NT2/D1 (cell line): ENCODE results near the gene ADAM8.

Experiments
- DNase-seq: peaks from one replicate; pipeline ENCODE4 v3.0.0-alpha.2; 2011; ENCODE audit warnings: low read depth, low spot score
- H3K27me3 ChIP-seq: 2 replicates; pipeline ENCODE4 v1.6.0; 2011; ENCODE audit warnings: mild to moderate bottlenecking; ENCODE audit not compliant: insufficient read length, insufficient read depth
- H3K36me3 ChIP-seq: 2 replicates; pipeline ENCODE4 v1.6.1; 2011; ENCODE audit warnings: mild to moderate bottlenecking, low read length, mixed read lengths; ENCODE audit not compliant: insufficient read depth, insufficient read length
- H3K4me1 ChIP-seq: 2 replicates; pipeline ENCODE4 v1.5.1; 2011; ENCODE audit not compliant: insufficient read depth, insufficient read length
- H3K4me3 ChIP-seq: 2 replicates; pipeline ENCODE4 v1.5.1; 2011; ENCODE audit warnings: low read depth; ENCODE audit not compliant: insufficient read length
- H3K9ac ChIP-seq: 2 replicates; pipeline ENCODE4 v1.6.0; 2011; ENCODE audit warnings: low read depth; ENCODE audit not compliant: insufficient read length
- H3K9me3 ChIP-seq: 2 replicates; pipeline ENCODE4 v1.5.1; 2011; ENCODE audit warnings: mild to moderate bottlenecking, low read length; ENCODE audit not compliant: insufficient read depth
- SUZ12 ChIP-seq: IDR thresholded peaks from 2 replicates; pipeline ENCODE4 v1.6.1; 2011; ENCODE audit not compliant: insufficient read length, insufficient read depth; ENCODE audit errors: extremely low read depth
- YY1 ChIP-seq: IDR thresholded peaks from 2 replicates; pipeline ENCODE4 v1.6.1; 2011; ENCODE audit not compliant: insufficient read length, insufficient read depth
- ZNF274 ChIP-seq: IDR thresholded peaks from 2 replicates; pipeline ENCODE4 v1.6.1; 2011; ENCODE audit warnings: mild to moderate bottlenecking, low read depth, low read length

The ADAM8 gene

GRCh38 chr10:133312016-133312768 lies 35.5 kb upstream of the ADAM8 start:
- H3K4me1 ChIP-seq: peaks cover 10% of the 10 kb centered on the region
- H3K9ac ChIP-seq: no peak overlapping the region
- TF ChIP-seq ZNF274 (no peak), SUZ12 (no peak), YY1 (no peak)

GRCh38 chr10:133311570-133311969 lies 34.9 kb upstream of the ADAM8 start:
- H3K36me3 ChIP-seq: peaks cover 42% of the 10 kb centered on the region
- H3K4me3 ChIP-seq: no peak overlapping the region
- no peak overlapping the region for H3K9ac ChIP-seq
- H3K27me3 ChIP-seq: no peaks in the 10 kb centered on the region
- H3K4me1 ChIP-seq: peaks cover 10% of the 10 kb centered on the region
- no peak for DNase-seq
- H3K9me3 ChIP-seq: no peaks in the 10 kb centered on the region; the same call in 1 of the 2 replicates
- TF ChIP-seq SUZ12: no peak
- TF ChIP-seq YY1: no peak
- TF ChIP-seq ZNF274: no peak

More at GRCh38 chr10:133312016-133312768, 35.5 kb upstream of the ADAM8 start:
- H3K27me3 ChIP-seq: no peaks in the 10 kb centered on the region
- H3K9me3 ChIP-seq: no peaks in the 10 kb centered on the region; the same call in 1 of the 2 replicates
- H3K4me3 ChIP-seq: no peak overlapping the region
- DNase-seq: no peak
- peaks cover 37% of the 10 kb centered on the region for H3K36me3 ChIP-seq

- Histone ChIP-seq H3K27me3 (no peaks in the 10 kb centered on the region), H3K4me1 (peaks cover 10% of the 10 kb centered on the region), H3K4me3 (no peak overlapping the region), H3K36me3 (peaks cover 45% of the 10 kb centered on the region), H3K9me3 (no peaks in the 10 kb centered on the region), H3K9ac (no peak overlapping the region)
- DNase-seq: no peak
- TF ChIP-seq ZNF274 (no peak), YY1 (no peak), SUZ12 (no peak)
These were observed 34.1 kb upstream of the ADAM8 start for GRCh38 chr10:133310789-133311188.

- H3K4me3 ChIP-seq: no peak overlapping the region
- TF ChIP-seq SUZ12 (no peak), YY1 (no peak), ZNF274 (no peak)
- no peaks in the 10 kb centered on the region for H3K27me3 ChIP-seq
- DNase-seq: no peak
- H3K4me1 ChIP-seq: peaks cover 10% of the 10 kb centered on the region
- H3K9ac ChIP-seq: no peak overlapping the region
- no peaks in the 10 kb centered on the region for H3K9me3 ChIP-seq
- H3K36me3 ChIP-seq: peaks cover 48% of the 10 kb centered on the region
These were observed 33.7 kb upstream of the ADAM8 start for GRCh38 chr10:133310399-133310755.

GRCh38 chr10:133309720-133310398 lies 33.2 kb upstream of the ADAM8 start:
- peaks cover 48% of the 10 kb centered on the region for H3K36me3 ChIP-seq
- no peaks in the 10 kb centered on the region for H3K9me3 ChIP-seq
- no peaks in the 10 kb centered on the region for H3K27me3 ChIP-seq
- TF ChIP-seq SUZ12 (no peak), ZNF274 (no peak), YY1 (no peak)
- DNase-seq: no peak
- H3K9ac ChIP-seq: peak overlapping the region; percentile 50
- peaks cover 10% of the 10 kb centered on the region for H3K4me1 ChIP-seq
- no peak overlapping the region for H3K4me3 ChIP-seq

GRCh38 chr10:133309100-133309719 lies 32.5 kb upstream of the ADAM8 start:
- H3K4me3 ChIP-seq: peak overlapping the region; percentile 79

More at GRCh38 chr10:133309100-133309719, 32.5 kb upstream of the ADAM8 start:
- DNase-seq: peak; percentile 74
- Histone ChIP-seq H3K9me3 (no peaks in the 10 kb centered on the region), H3K27me3 (no peaks in the 10 kb centered on the region), H3K4me1 (peaks cover 10% of the 10 kb centered on the region), H3K9ac (peak overlapping the region; percentile 93), H3K36me3 (peaks cover 48% of the 10 kb centered on the region)
- no peak for TF ChIP-seq ZNF274
- TF ChIP-seq SUZ12: no peak
- no peak for TF ChIP-seq YY1
